Mesothelial cell of epicardium (in vitro differentiated cells): Measurements from ENCODE around the gene SEPHS1. TPM values are rescaled to one million over a fixed set of nuclear protein-coding genes. Genes with fewer than 3 reads are reported as not detected.
A peak's percentile ranks its signal among the peaks of the same experiment; 100 is the strongest.

Experiments
- DNase-seq, 2 experiments: peaks; one replicate each; pipeline ENCODE4 v3.0.0; 2021; ENCODE audit warnings: low spot score in 2 of 2; ENCODE audit not compliant: unreplicated experiment in 2 of 2
- H3K27ac Mint-ChIP-seq: 2 replicates; pipeline ENCODE4 v1.8.0; 2021; ENCODE audit warnings: mixed read lengths
- H3K27me3 Mint-ChIP-seq: 2 replicates; pipeline ENCODE4 v1.8.0; 2021; ENCODE audit warnings: low read depth, mixed read lengths
- H3K36me3 Mint-ChIP-seq: 2 replicates; pipeline ENCODE4 v1.8.0; 2021; ENCODE audit warnings: mixed read lengths
- H3K4me1 Mint-ChIP-seq: 2 replicates; pipeline ENCODE4 v1.8.0; 2021; ENCODE audit warnings: mixed read lengths
- H3K4me3 Mint-ChIP-seq: 2 replicates; pipeline ENCODE4 v1.8.0; 2021; ENCODE audit warnings: mild to moderate bottlenecking, moderate library complexity, mixed read lengths
- H3K9me3 Mint-ChIP-seq: 2 replicates; pipeline ENCODE4 v1.8.0; 2021; ENCODE audit warnings: mixed read lengths
- total RNA-seq: library from RNA; stranded (reverse); gene quantifications from 3 replicates; pipeline ENCODE4 v1.2.1, GENCODE V29; 2021
- TF ChIP-seq, protein P1 (sequence below): fragments of 200-600 bp; sonication (generic); IDR thresholded peaks from one replicate; pipeline ENCODE4 v1.5.0; 2021; ENCODE audit warnings: antibody characterized with exemption; ENCODE audit not compliant: unreplicated experiment

The SEPHS1 gene
- total RNA-seq, 1 donor from 2014 or later = 80.4 TPM

DNA sequence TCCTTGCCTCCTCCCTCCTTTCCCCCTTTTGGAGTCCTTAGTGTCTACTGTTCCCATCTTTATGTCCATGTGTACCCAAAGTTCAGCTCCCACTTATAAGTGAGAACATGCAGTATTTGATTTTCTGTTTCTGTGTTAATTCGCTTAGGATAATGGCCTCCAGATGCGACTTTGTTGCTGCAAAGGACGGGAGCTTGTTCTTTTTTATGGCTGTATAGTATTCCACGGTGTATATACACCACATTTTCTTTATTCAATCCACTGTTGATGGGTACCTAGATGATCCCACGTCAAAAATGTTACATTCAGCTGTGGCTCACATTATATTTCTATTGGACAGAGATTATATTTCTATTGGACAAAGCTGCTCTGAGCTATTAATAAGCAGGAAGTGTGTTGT lies 24.4 kb upstream of the SEPHS1 start:
- H3K4me1 Mint-ChIP-seq = peaks cover 9% of the 10 kb centered on the region
- H3K27me3 Mint-ChIP-seq = no peaks in the 10 kb centered on the region
- H3K27ac Mint-ChIP-seq = no peak overlapping the region
- H3K9me3 Mint-ChIP-seq = no peaks in the 10 kb centered on the region
- TF ChIP-seq, protein P1, sequence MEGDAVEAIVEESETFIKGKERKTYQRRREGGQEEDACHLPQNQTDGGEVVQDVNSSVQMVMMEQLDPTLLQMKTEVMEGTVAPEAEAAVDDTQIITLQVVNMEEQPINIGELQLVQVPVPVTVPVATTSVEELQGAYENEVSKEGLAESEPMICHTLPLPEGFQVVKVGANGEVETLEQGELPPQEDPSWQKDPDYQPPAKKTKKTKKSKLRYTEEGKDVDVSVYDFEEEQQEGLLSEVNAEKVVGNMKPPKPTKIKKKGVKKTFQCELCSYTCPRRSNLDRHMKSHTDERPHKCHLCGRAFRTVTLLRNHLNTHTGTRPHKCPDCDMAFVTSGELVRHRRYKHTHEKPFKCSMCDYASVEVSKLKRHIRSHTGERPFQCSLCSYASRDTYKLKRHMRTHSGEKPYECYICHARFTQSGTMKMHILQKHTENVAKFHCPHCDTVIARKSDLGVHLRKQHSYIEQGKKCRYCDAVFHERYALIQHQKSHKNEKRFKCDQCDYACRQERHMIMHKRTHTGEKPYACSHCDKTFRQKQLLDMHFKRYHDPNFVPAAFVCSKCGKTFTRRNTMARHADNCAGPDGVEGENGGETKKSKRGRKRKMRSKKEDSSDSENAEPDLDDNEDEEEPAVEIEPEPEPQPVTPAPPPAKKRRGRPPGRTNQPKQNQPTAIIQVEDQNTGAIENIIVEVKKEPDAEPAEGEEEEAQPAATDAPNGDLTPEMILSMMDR = no peak
- no peak for DNase-seq
- H3K4me3 Mint-ChIP-seq = no peak overlapping the region
- no peaks in the 10 kb centered on the region for H3K36me3 Mint-ChIP-seq

DNA sequence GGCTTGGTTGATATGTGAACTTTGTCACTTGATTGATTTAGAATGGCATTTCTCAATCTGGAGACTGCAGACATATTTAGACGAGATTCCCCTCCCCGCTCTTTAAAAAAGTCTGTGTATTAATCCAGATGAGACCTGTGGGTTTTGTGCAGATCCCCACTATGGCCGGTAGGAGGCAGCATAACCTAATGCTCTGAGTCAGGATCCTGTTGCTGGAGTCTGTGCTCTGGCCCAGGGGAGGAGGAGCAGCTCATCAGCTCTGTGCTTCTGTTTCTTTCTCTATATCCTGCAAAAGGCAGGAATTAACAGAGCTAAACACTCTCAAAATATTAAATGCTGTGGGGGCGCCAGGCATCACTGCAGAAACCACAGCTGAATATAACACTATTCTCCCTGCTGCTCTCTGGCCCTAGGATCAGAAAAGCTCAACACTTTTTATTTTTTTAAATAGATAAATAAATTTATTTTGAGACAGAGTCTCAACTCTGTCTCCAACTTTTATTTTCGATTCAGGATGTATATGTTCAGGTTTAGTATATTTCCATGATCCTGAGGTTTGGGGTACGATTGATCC lies 23.9 kb upstream of the SEPHS1 start:
- Mint-ChIP-seq H3K36me3 (no peaks in the 10 kb centered on the region), H3K9me3 (no peaks in the 10 kb centered on the region), H3K4me1 (peaks cover 9% of the 10 kb centered on the region), H3K27ac (no peak overlapping the region), H3K27me3 (no peaks in the 10 kb centered on the region), H3K4me3 (no peak overlapping the region)
- DNase-seq = peak; percentile 38 to 72
- TF ChIP-seq, protein P1 = peak; percentile 86

DNA sequence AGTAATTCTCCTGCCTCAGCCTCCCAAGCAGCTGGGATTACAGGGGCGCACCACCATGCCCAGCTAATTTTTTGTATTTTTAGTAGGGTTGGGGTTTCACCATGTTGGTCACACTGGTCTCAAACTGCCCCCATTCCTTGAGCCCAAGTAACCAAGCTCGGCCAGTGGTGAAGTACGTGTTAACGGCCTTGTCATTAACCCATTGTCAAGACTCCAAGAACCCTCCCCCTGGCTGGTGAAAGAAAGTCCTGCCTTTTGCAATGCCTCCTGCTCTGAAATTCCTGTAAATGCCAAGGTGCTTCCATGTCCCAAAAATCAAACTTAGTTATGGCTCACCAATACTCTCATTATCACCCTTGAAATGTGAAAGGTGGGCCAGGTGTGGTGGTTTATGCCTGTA lies 18.8 kb upstream of the SEPHS1 start:
- Mint-ChIP-seq H3K4me1 (no peaks in the 10 kb centered on the region), H3K4me3 (no peak overlapping the region), H3K27ac (no peak overlapping the region), H3K27me3 (peaks cover 2% of the 10 kb centered on the region), H3K36me3 (no peaks in the 10 kb centered on the region), H3K9me3 (no peaks in the 10 kb centered on the region)
- TF ChIP-seq, protein P1 = no peak
- no peak for DNase-seq

DNA sequence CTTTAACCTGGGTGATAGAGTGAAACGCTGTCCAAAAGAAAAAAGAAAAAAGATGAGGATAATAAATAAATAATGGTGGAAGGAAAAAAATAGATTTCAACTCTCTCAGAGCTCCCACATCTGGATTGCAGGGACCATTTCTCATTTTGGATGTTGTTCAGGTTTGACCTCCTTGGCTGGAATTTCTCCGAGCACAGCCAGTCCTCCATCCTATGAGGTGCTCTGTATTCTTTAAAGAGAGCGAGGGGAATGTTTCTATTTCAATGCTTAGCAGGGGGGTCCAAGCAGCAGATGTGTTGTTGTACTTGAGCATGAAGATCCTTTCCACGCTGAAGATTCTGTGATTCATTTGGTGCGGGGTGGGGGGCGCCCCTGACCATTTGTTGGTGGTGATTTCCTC lies 17.7 kb upstream of the SEPHS1 start:
- Mint-ChIP-seq H3K36me3 (no peaks in the 10 kb centered on the region), H3K4me3 (no peak overlapping the region)
- TF ChIP-seq, protein P1 = no peak

DNA sequence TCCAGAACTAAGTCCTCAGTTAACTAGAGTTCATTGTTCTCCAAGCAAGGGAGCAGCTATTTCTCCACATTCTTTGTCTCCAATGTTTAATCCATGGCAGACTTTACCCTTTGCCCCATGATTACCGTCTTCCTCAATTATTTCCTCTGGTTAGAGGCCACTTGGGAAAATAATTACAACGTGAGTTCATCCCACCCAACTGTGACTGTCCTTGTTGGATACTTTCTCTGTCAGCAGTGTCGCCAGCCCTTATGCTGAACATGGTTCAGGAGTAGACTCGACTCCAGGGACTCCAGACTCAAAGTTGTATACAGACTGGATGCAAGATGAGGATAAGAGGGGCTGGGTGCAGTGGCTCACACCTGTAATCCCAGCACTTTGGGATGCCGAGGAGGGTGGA lies 17.1 kb upstream of the SEPHS1 start:
- DNase-seq = no peak
- Mint-ChIP-seq H3K9me3 (no peaks in the 10 kb centered on the region), H3K36me3 (no peaks in the 10 kb centered on the region), H3K4me1 (no peaks in the 10 kb centered on the region), H3K27ac (no peak overlapping the region), H3K4me3 (no peak overlapping the region), H3K27me3 (peaks cover 2% of the 10 kb centered on the region)
- TF ChIP-seq, protein P1 = no peak

More for the DNA sequence above, 17.7 kb upstream of the SEPHS1 start:
- H3K27me3 Mint-ChIP-seq = peaks cover 2% of the 10 kb centered on the region
- DNase-seq = no peak
- H3K4me1 Mint-ChIP-seq = no peaks in the 10 kb centered on the region
- H3K9me3 Mint-ChIP-seq = no peaks in the 10 kb centered on the region
- no peak overlapping the region for H3K27ac Mint-ChIP-seq

DNA sequence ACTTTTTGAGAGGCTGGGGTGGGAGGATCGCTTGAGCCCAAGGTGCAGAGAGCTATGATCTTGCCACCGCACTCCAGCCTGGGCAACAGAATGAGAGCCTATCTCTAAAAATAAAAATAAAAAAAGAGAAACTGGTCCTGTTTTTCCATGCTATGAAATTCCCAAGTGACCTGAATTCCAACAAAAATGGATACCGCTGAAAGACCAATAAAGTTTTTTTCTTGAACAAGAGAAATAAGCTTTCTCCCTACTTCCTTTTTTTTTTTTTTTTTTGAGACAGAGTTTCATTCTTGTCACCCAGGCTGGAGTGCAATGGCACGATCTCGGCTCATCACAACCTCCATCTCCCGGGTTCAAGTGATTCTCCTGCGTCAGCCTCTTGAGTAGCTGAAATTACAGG lies 12.5 kb upstream of the SEPHS1 start:
- TF ChIP-seq, protein P1 = no peak
- H3K27me3 Mint-ChIP-seq = no peaks in the 10 kb centered on the region
- H3K27ac Mint-ChIP-seq = no peak overlapping the region
- H3K4me3 Mint-ChIP-seq = no peak overlapping the region
- H3K9me3 Mint-ChIP-seq = no peaks in the 10 kb centered on the region
- no peaks in the 10 kb centered on the region for H3K36me3 Mint-ChIP-seq
- no peaks in the 10 kb centered on the region for H3K4me1 Mint-ChIP-seq
- DNase-seq = no peak
